Ovary (tissue), 9 donors: ENCODE measurements around the gene RANBP3. TPM values are rescaled to one million over a fixed set of nuclear protein-coding genes. Genes with fewer than 3 reads are reported as not detected.
A peak's percentile ranks its signal among the peaks of the same experiment; 100 is the strongest.

Experiments used
- DNase-seq, 5 donors: peaks; one replicate each; pipeline ENCODE4 v3.0.0-alpha.2; 2019 to 2020
- H3K27ac ChIP-seq, 2 donors: fragments of 200-600 bp; one replicate each; pipeline versions ENCODE4 v1.5.1 to v1.8.0; 2019 to 2022
- H3K27me3 ChIP-seq: fragments of 200-600 bp; one replicate; pipeline ENCODE4 v1.8.0; 2022
- H3K36me3 ChIP-seq: fragments of 200-600 bp; sonication (generic); one replicate; pipeline ENCODE4 v1.5.1; 2019
- H3K4me1 ChIP-seq: one replicate; pipeline ENCODE4 v1.8.1; 2013; ENCODE audit warnings: mild to moderate bottlenecking, moderate library complexity; ENCODE audit not compliant: insufficient read depth
- H3K4me3 ChIP-seq: fragments of 200-600 bp; sonication (generic); one replicate; pipeline ENCODE4 v1.5.1; 2017
- H3K9me3 ChIP-seq, 2 donors: fragments of 200-600 bp in 1 of 2; sonication (generic) in 1 of 2; one replicate each; pipeline versions ENCODE4 v1.5.1 to v1.8.1; 2013 to 2019; ENCODE audit warnings: mild to moderate bottlenecking in 1 of 2, moderate library complexity in 1 of 2
- EP300 ChIP-seq: sonication (generic); formaldehyde crosslinking; IDR thresholded peaks from one replicate; pipeline ENCODE4 v1.6.1; 2017; ENCODE audit warnings: antibody characterized with exemption
- POLR2A ChIP-seq: fragments of 450-650 bp; IDR thresholded peaks from one replicate; pipeline ENCODE4 v1.6.1; 2017; ENCODE audit warnings: antibody characterized with exemption, mild to moderate bottlenecking, moderate library complexity
- WGBS, 3 donors: extraction: QIAGEN DNeasy Blood & Tissue Kit in 1 of 3; methylation state at CpG; one replicate each; pipeline versions ENCODE4 v1.1.5 to v1.1.7; 2013 to 2017; 5-methylcytosine and 5-hydroxymethylcytosine counted together
- intact Hi-C, 4 donors: fragments of 100-400 bp; cut with DNase I; formaldehyde crosslinking; loops; one replicate each; pipeline versions ENCODE4 v1.11.0 to v1.15.1; 2022 to 2023
- polyA plus RNA-seq, 2 donors: library from polyadenylated mRNA; stranded (reverse); fragments of 200-250 nt in 1 of 2; fragments of 350-450 nt in 1 of 2; fragmentation: Illumina TruSeq in 1 of 2; extraction: RNeasy Lipid Tissue Mini Kit (QIAGEN cat#74804) in 1 of 2; gene quantifications; one replicate each; pipeline ENCODE4 v1.2.3, GENCODE V29; 2013 to 2014
- total RNA-seq, 7 donors: library from RNA; depleted of rRNA in 2 of 7; stranded (reverse); fragments of >200 nt in 2 of 7; fragmentation: NEBNext Ultra II Directional in 3 of 7; extraction: Animal tissue kit (Norgen Biotek cat#: 25700) in 3 of 7; gene quantifications; one replicate each; pipeline versions ENCODE4 v1.1.0 to v1.2.4, GENCODE V29; 2016 to 2023
- TF ChIP-seq, protein P1 (sequence below), 3 donors: fragments of 450-650 bp in 2 of 3; fragments of 200-600 bp in 1 of 3; IDR thresholded peaks; one replicate each; pipeline versions ENCODE4 v1.5.1 to v1.8.0; 2016 to 2022; ENCODE audit warnings: antibody characterized with exemption in 3 of 3, mild to moderate bottlenecking in 1 of 3
- donor health status: DM: no; HTN: no; CAD: no; lungs with moderate emphysema.
- donor health status: DM: no; HTN: no; CAD: no.
- donor health status: Bipolar disorder and iron deficiency.
- donor health status: DM: yes; HTN: yes; CAD: no.
- donor health status: DM: no; HTN: no; CAD: no.
- donor health status: DM: yes; HTN: yes; CAD: no.

Gene RANBP3
- total and polyA plus RNA-seq, 9 donors, result 54.0 to 88.4 (median 67.9) TPM

DNA sequence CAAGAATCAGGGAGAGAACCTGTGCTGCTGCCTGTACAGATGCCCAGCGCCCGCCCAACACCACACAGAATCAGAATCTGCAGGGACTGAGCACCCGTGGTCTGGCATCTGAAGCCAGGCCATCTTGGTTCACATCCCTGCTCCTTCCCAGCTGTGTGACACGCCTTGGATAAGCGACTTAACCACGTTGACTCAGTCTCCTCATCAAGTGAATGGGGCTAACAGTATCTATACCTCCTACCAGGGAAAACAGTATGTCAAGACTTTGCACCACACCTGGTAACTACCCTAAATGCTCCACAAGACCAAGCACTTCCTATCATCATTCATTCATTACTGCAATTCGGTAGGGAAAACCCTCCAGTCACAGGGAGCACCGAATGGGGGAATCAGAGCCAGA is 1.2 kb downstream of the RANBP3 start:
- Histone ChIP-seq H3K36me3 (no peaks in the 10 kb centered on the region), H3K4me1 (peaks cover 23% of the 10 kb centered on the region), H3K27me3 (no peaks in the 10 kb centered on the region), H3K27ac (no peak overlapping the region), H3K4me3 (peak overlapping the region; percentile 73), H3K9me3 (no peaks in the 10 kb centered on the region)
- 46 to 47% (median 46%) methylated on average over 8 of the region's 8 CpGs for WGBS, 3 donors
- intact Hi-C loops, result no loop called here
- no peak for DNase-seq
- TF ChIP-seq EP300 (no peak), POLR2A (no peak)
- TF ChIP-seq, protein P1, sequence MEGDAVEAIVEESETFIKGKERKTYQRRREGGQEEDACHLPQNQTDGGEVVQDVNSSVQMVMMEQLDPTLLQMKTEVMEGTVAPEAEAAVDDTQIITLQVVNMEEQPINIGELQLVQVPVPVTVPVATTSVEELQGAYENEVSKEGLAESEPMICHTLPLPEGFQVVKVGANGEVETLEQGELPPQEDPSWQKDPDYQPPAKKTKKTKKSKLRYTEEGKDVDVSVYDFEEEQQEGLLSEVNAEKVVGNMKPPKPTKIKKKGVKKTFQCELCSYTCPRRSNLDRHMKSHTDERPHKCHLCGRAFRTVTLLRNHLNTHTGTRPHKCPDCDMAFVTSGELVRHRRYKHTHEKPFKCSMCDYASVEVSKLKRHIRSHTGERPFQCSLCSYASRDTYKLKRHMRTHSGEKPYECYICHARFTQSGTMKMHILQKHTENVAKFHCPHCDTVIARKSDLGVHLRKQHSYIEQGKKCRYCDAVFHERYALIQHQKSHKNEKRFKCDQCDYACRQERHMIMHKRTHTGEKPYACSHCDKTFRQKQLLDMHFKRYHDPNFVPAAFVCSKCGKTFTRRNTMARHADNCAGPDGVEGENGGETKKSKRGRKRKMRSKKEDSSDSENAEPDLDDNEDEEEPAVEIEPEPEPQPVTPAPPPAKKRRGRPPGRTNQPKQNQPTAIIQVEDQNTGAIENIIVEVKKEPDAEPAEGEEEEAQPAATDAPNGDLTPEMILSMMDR (IDR thresholded peaks at IDR 0.05), result no peak

DNA sequence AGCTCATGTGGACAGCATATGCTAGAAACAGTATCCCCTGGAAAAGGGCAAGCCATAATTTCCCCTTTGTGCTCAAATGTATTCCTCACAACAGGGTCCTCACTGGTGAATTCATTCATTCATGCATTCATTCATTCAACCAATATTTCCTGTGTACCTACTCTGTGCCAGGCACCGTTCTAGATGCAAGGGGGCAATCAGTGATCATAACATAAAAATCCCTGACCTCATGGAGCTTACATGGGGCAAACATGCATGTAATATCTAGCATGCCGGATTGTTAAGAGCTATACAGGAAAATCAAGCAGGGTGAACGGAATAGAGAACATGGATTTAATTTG is 2.6 kb downstream of the RANBP3 start:
- Histone ChIP-seq H3K4me3 (no peak overlapping the region), H3K27ac (no peak overlapping the region), H3K4me1 (peaks cover 25% of the 10 kb centered on the region), H3K9me3 (no peaks in the 10 kb centered on the region), H3K27me3 (no peaks in the 10 kb centered on the region), H3K36me3 (no peaks in the 10 kb centered on the region)
- intact Hi-C loops, result no loop called here
- TF ChIP-seq, protein P1 (IDR thresholded peaks at IDR 0.05), result no peak
- TF ChIP-seq EP300, result no peak
- TF ChIP-seq POLR2A, result no peak
- DNase-seq, result no peak
- 88 to 91% (median 91%) methylated on average over 3 of the region's 3 CpGs for WGBS, 3 donors

DNA sequence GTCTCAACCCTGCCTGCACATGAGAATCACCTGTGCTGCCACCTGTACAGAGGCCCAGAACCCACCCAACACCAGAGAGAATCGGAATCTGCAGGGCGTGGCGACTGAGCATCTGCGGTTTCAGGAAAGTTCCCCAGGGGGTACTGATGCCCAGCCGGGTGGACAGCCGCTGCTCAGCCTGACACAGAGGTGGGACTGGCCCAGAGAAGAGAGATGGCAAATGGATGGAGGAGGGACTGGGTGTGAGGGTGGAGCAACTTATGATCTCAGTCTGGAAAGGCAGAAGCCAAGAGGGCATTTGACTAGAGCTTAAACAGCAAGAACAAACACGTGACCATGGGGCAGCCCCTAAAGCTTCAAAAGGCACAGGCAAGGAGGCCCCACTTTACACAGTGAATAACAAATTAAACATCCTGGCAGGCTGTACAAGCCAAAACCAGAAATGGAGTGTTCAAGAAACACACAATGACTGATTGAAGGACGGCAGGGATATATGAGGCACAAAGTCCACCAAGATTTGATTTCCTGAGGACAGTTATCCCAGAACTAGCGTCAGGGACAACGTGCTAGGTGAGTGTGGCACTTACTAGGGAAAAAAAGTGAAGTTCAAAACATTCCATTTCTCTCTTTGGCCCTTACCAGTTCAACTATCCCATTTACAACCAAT is 3.1 kb downstream of the RANBP3 start:
- Histone ChIP-seq H3K4me1 (peaks cover 26% of the 10 kb centered on the region), H3K27me3 (no peaks in the 10 kb centered on the region), H3K27ac (no peak overlapping the region), H3K4me3 (no peak overlapping the region), H3K36me3 (no peaks in the 10 kb centered on the region), H3K9me3 (no peaks in the 10 kb centered on the region)
- 82 to 85% (median 83%) methylated on average over 10 of the region's 10 CpGs for WGBS, 3 donors
- TF ChIP-seq, protein P1 (IDR thresholded peaks at IDR 0.05), result no peak
- TF ChIP-seq POLR2A (no peak), EP300 (no peak)
- DNase-seq, result no peak
- intact Hi-C loops, result no loop called here

DNA sequence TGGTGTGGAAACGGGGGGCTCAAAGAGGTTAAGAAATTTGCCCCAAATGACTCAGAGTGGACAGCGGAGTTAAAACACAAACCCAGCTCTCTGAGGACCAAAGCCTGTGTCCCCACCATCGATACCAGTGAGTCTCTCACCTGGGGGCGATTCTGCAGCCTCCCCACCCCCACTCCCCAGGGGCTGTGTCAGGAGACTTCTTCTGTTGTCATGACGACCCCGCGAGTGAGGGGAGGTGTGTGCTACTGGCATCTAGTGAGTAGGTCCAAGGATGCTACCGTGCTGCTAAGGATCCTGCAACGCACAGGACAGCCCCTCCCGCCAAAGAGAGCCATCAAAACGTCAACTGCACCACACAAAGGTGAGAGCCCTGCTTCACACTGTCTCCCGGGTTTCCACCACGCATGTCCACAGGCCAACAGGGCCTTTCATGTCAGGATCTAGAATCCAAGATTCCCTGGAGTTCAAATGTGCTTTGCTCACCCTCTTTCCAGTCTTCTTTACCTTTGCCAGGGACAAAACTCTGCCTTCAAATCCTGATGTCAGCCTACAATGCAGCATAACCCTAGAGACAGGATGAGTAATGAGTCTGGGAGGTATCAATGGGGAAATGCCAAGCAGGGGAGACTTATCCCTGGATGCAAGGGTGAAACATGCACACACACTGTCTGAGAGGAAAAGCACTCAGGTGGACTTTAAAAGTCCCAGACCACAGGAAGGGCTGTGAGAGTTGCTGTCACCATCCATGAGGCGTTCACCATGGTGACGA is 3.9 kb downstream of the RANBP3 start:
- Histone ChIP-seq H3K4me1 (peaks cover 31% of the 10 kb centered on the region), H3K9me3 (no peaks in the 10 kb centered on the region), H3K36me3 (no peaks in the 10 kb centered on the region), H3K4me3 (no peak overlapping the region), H3K27ac (no peak overlapping the region), H3K27me3 (no peaks in the 10 kb centered on the region)
- 80 to 81% (median 81%) methylated on average over 15 of the region's 15 CpGs for WGBS, 3 donors
- TF ChIP-seq POLR2A, result no peak
- TF ChIP-seq EP300, result no peak
- TF ChIP-seq, protein P1 (IDR thresholded peaks at IDR 0.05), result no peak
- intact Hi-C loops, result no loop called here
- no peak for DNase-seq
